CD14-positive monocyte (primary cell): ENCODE measurements around the gene SEPTIN8. TPM values are rescaled to one million over a fixed set of nuclear protein-coding genes. Genes with fewer than 3 reads are reported as not detected.

ENCODE experiments used
- DNase-seq, 3 donors: peaks; one replicate each; pipeline ENCODE4 v3.0.0-alpha.2; 2011 to 2022
- H2AFZ ChIP-seq: 2 replicates; pipeline ENCODE4 v1.6.0; 2012; ENCODE audit warnings: mild to moderate bottlenecking, low read depth, low read length, inconsistent platforms; ENCODE audit not compliant: insufficient read depth, poor library complexity, severe bottlenecking
- H3K27ac ChIP-seq, 2 donors: 1 replicate in 1 of 2; 2 replicates in 1 of 2; pipeline ENCODE4 v1.5.1; 2012 to 2013; ENCODE audit warnings: low read length in 2 of 2, control low read depth in 1 of 2, inconsistent platforms in 1 of 2, low read depth in 1 of 2, mild to moderate bottlenecking in 1 of 2
- H3K27me3 ChIP-seq, 2 donors: one replicate each; pipeline versions ENCODE4 v1.6.0 to v1.6.1; 2011 to 2013; ENCODE audit warnings: low read length in 2 of 2; ENCODE audit not compliant: control insufficient read depth in 2 of 2, insufficient read depth in 2 of 2
- H3K36me3 ChIP-seq, 2 donors: replicated peaks in 1 of 2; 1 replicate in 1 of 2; 2 replicates in 1 of 2; pipeline versions ENCODE4 v1.5.1 to v1.6.1; 2012 to 2013; ENCODE audit warnings: low read length in 2 of 2, control low read depth in 1 of 2, inconsistent platforms in 1 of 2, mild to moderate bottlenecking in 1 of 2; ENCODE audit not compliant: insufficient read depth in 2 of 2, control insufficient read depth in 1 of 2
- H3K4me1 ChIP-seq, 2 donors: 1 replicate in 1 of 2; 2 replicates in 1 of 2; pipeline versions ENCODE4 v1.5.1 to v1.6.1; 2012 to 2013; ENCODE audit warnings: low read length in 2 of 2, control low read depth in 1 of 2, inconsistent platforms in 1 of 2, mild to moderate bottlenecking in 1 of 2, moderate library complexity in 1 of 2; ENCODE audit not compliant: insufficient read depth in 2 of 2, control insufficient read depth in 1 of 2
- H3K4me2 ChIP-seq: replicated peaks from 2 replicates; pipeline ENCODE3; 2012; ENCODE audit warnings: low read length, moderate library complexity, mild to moderate bottlenecking; ENCODE audit not compliant: poor library complexity, severe bottlenecking; ENCODE audit errors: extremely low read depth
- H3K4me3 ChIP-seq, 3 experiments: fragments of 200-600 bp in 1 of 3; sonication (generic) in 1 of 3; replicated peaks in 1 of 3; 1 replicate in 2 of 3; 2 replicates in 1 of 3; pipeline ENCODE4 v1.5.1; 2011 to 2013; ENCODE audit warnings: low read length in 3 of 3, mild to moderate bottlenecking in 3 of 3, control low read depth in 2 of 3, low read depth in 2 of 3, inconsistent platforms in 1 of 3, moderate library complexity in 1 of 3
- H3K79me2 ChIP-seq: 2 replicates; pipeline ENCODE4 v1.6.0; 2012; ENCODE audit warnings: mild to moderate bottlenecking, control low read depth, inconsistent platforms, low read length, moderate library complexity; ENCODE audit not compliant: insufficient read depth
- H3K9ac ChIP-seq: 2 replicates; pipeline ENCODE4 v1.6.0; 2017; ENCODE audit warnings: low read length, mild to moderate bottlenecking; ENCODE audit not compliant: insufficient read depth, poor library complexity, severe bottlenecking
- H3K9me3 ChIP-seq, 2 donors: replicated peaks in 1 of 2; 1 replicate in 1 of 2; 2 replicates in 1 of 2; pipeline versions ENCODE4 v1.5.1 to v1.6.1; 2012 to 2013; ENCODE audit warnings: low read length in 2 of 2, control low read depth in 1 of 2; ENCODE audit not compliant: control insufficient read depth in 1 of 2, insufficient read depth in 1 of 2
- H4K20me1 ChIP-seq: 2 replicates; pipeline ENCODE4 v1.6.0; 2012; ENCODE audit warnings: mild to moderate bottlenecking, low read length, control low read depth, moderate library complexity; ENCODE audit not compliant: insufficient read depth
- H3K27ac Mint-ChIP-seq, 7 donors: one replicate each; pipeline ENCODE4 v1.8.0; 2020; ENCODE audit warnings: mild to moderate bottlenecking in 7 of 7, mixed read lengths in 7 of 7, moderate library complexity in 6 of 7, inconsistent platforms in 2 of 7
- H3K27me3 Mint-ChIP-seq, 3 donors: one replicate each; pipeline ENCODE4 v1.8.0; 2021 to 2022; ENCODE audit warnings: low read depth in 3 of 3, mild to moderate bottlenecking in 3 of 3, mixed read lengths in 3 of 3, moderate library complexity in 3 of 3, inconsistent platforms in 1 of 3
- H3K36me3 Mint-ChIP-seq, 2 donors: one replicate each; pipeline ENCODE4 v1.8.0; 2020; ENCODE audit warnings: mixed read lengths in 2 of 2, inconsistent platforms in 1 of 2, mild to moderate bottlenecking in 1 of 2
- H3K4me1 Mint-ChIP-seq: one replicate; pipeline ENCODE4 v1.8.0; 2020; ENCODE audit warnings: mild to moderate bottlenecking, mixed read lengths
- H3K4me3 Mint-ChIP-seq, 2 donors: one replicate each; pipeline ENCODE4 v1.8.0; 2020; ENCODE audit warnings: mild to moderate bottlenecking in 2 of 2, mixed read lengths in 2 of 2, moderate library complexity in 1 of 2
- H3K9me3 Mint-ChIP-seq, 7 donors: one replicate each; pipeline ENCODE4 v1.8.0; 2020 to 2022; ENCODE audit warnings: mixed read lengths in 7 of 7, mild to moderate bottlenecking in 6 of 7, moderate library complexity in 6 of 7, inconsistent platforms in 2 of 7
- WGBS: methylation state at CpG from one replicate; pipeline ENCODE4 v1.1.5; 2013; ENCODE audit warnings: missing lambda C conversion rate; ENCODE audit not compliant: insufficient coverage; 5-methylcytosine and 5-hydroxymethylcytosine counted together
- intact Hi-C, 2 donors: fragments of 100-400 bp; cut with micrococcal nuclease; formaldehyde crosslinking; loops; one replicate each; pipeline versions ENCODE4 v1.15.0 to v1.15.1; 2023
- polyA plus RNA-seq, 3 donors: library from polyadenylated mRNA; depleted of rRNA in 1 of 3; unstranded in 2 of 3; stranded (reverse) in 1 of 3; fragments of 300-500 nt in 2 of 3; fragments of >200 nt in 1 of 3; fragmentation: Illumina TruSeq in 2 of 3; gene quantifications; 1 replicate in 2 of 3; 2 replicates in 1 of 3; pipeline ENCODE4 v1.2.3, GENCODE V29; 2012 to 2021
- TF ChIP-seq, protein P1 (sequence below): fragments of 200-600 bp; IDR thresholded peaks from one replicate; pipeline ENCODE4 v1.8.0; 2022; ENCODE audit warnings: antibody characterized with exemption, mild to moderate bottlenecking

The SEPTIN8 gene
- polyA plus RNA-seq, 3 donors, result 0.36 to 5.0 (median 0.54) TPM

- Histone ChIP-seq H3K4me3 (no peak overlapping the region), H3K4me1 (peaks cover 24 to 30% of the 10 kb centered on the region in 2 donors), H3K79me2 (no peaks in the 10 kb centered on the region), H3K4me2 (no peak overlapping the region), H3K27ac (no peak overlapping the region), H3K9me3 (peaks cover 3 to 9% of the 10 kb centered on the region in 2 donors), H3K27me3 (peaks cover 42 to 59% of the 10 kb centered on the region in 2 donors), H4K20me1 (no peaks in the 10 kb centered on the region), H3K9ac (no peak overlapping the region), H2AFZ (no peak overlapping the region), H3K36me3 (no peaks in the 10 kb centered on the region)
- no peak for DNase-seq
- Mint-ChIP-seq H3K4me3 (peak overlapping the region in 1 of 2 donors; percentile 46), H3K27me3 (peaks cover 46 to 64% (median 58%) of the 10 kb centered on the region in 3 donors), H3K27ac (no peak overlapping the region), H3K4me1 (peaks cover 24% of the 10 kb centered on the region), H3K9me3 (peaks cover 0 to 11% (median 3%) of the 10 kb centered on the region in 7 donors), H3K36me3 (peaks cover 3 to 4% of the 10 kb centered on the region in 2 donors)
- TF ChIP-seq, protein P1, sequence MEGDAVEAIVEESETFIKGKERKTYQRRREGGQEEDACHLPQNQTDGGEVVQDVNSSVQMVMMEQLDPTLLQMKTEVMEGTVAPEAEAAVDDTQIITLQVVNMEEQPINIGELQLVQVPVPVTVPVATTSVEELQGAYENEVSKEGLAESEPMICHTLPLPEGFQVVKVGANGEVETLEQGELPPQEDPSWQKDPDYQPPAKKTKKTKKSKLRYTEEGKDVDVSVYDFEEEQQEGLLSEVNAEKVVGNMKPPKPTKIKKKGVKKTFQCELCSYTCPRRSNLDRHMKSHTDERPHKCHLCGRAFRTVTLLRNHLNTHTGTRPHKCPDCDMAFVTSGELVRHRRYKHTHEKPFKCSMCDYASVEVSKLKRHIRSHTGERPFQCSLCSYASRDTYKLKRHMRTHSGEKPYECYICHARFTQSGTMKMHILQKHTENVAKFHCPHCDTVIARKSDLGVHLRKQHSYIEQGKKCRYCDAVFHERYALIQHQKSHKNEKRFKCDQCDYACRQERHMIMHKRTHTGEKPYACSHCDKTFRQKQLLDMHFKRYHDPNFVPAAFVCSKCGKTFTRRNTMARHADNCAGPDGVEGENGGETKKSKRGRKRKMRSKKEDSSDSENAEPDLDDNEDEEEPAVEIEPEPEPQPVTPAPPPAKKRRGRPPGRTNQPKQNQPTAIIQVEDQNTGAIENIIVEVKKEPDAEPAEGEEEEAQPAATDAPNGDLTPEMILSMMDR, result no peak
- no CpG with 5 or more reads among the region's 1 CpG for WGBS
- intact Hi-C loops, result no loop called here
Observed at GRCh38 chr5:132780577-132780976, 3.5 kb upstream of the SEPTIN8 start.

- Histone ChIP-seq H4K20me1 (no peaks in the 10 kb centered on the region), H3K4me2 (no peak overlapping the region), H3K27me3 (peaks cover 46 to 65% of the 10 kb centered on the region in 2 donors), H3K4me1 (peaks cover 24 to 30% of the 10 kb centered on the region in 2 donors), H2AFZ (no peak overlapping the region), H3K9ac (no peak overlapping the region), H3K27ac (no peak overlapping the region), H3K79me2 (no peaks in the 10 kb centered on the region), H3K36me3 (no peaks in the 10 kb centered on the region), H3K4me3 (no peak overlapping the region), H3K9me3 (peaks cover 3 to 9% of the 10 kb centered on the region in 2 donors)
- Mint-ChIP-seq H3K27me3 (peaks cover 52 to 62% (median 62%) of the 10 kb centered on the region in 3 donors), H3K4me1 (peaks cover 24% of the 10 kb centered on the region), H3K27ac (peak overlapping the region in 1 of 7 donors; percentile 41), H3K4me3 (peak overlapping the region in 1 of 2 donors; percentile 71), H3K9me3 (peaks cover 0 to 11% (median 3%) of the 10 kb centered on the region in 7 donors), H3K36me3 (peaks cover 3 to 4% of the 10 kb centered on the region in 2 donors)
- 86% methylated on average over 1 of the region's 3 CpGs for WGBS
- intact Hi-C loops, result no loop called here
- DNase-seq, result no peak
- TF ChIP-seq, protein P1, result no peak
Observed at GRCh38 chr5:132779961-132780360, 2.9 kb upstream of the SEPTIN8 start.
